ENCODE results near the gene LIX1. TPM values are rescaled to one million over a fixed set of nuclear protein-coding genes. Genes with fewer than 3 reads are reported as not detected.

The LIX1 gene
- total and polyA plus RNA-seq, 2 of the 13 experiments (the other 11 are each of a cell fraction or from before 2014, with no cell fraction given), result not detected

- TF ChIP-seq ZNF253 (CRISPR knock-in tag; IDR thresholded peaks at IDR 0.05; ENCODE audit: borderline replicate concordance), result peak; percentile 73; the same call in 1 of the 2 replicates
- peak; percentile 91; the same call in 1 of the 2 replicates for TF ChIP-seq LBX2 (CRISPR knock-in tag; IDR thresholded peaks at IDR 0.05; ENCODE audit: borderline replicate concordance)
- TF ChIP-seq ZNF597 (CRISPR knock-in tag; IDR thresholded peaks at IDR 0.05), result no peak
- peak; percentile 84 for TF ChIP-seq MTF1 (CRISPR knock-in tag; IDR thresholded peaks at IDR 0.05)
- TF ChIP-seq POLR2G (IDR thresholded peaks at IDR 0.05; ENCODE audit: low read depth, low read length), result peak; percentile 79
- no peak for TF ChIP-seq SYNCRIP (IDR thresholded peaks at IDR 0.05; ENCODE audit: insufficient read depth, low read depth, low read length)
- 0 out of 2 replicates have a peak, but pooled peaks have one; percentile 63 for TF ChIP-seq ZSCAN30 (CRISPR knock-in tag; IDR thresholded peaks at IDR 0.05)
- TF ChIP-seq ZNF709 (CRISPR knock-in tag; IDR thresholded peaks at IDR 0.05), result peak; percentile 63; the same call in 1 of the 2 replicates
- peak; percentile 85 for TF ChIP-seq ZNF329 (CRISPR knock-in tag; IDR thresholded peaks at IDR 0.05; ENCODE audit: low read depth)
- no peak; the same call in 1 of the 2 replicates for TF ChIP-seq PATZ1 (CRISPR knock-in tag; IDR thresholded peaks at IDR 0.05)
- TF ChIP-seq REL (CRISPR knock-in tag; conservative IDR thresholded peaks at IDR 0.05), result 0 out of 2 replicates have a peak, but pooled peaks have one; percentile 50
- peak; percentile 68; the same call in 1 of the 2 replicates for TF ChIP-seq AKNA (CRISPR knock-in tag; IDR thresholded peaks at IDR 0.05; ENCODE audit: borderline replicate concordance)
- no peak for TF ChIP-seq FOXP1 (IDR thresholded peaks at IDR 0.05)
- TF ChIP-seq FOXP1 (CRISPR knock-in tag; IDR thresholded peaks at IDR 0.05), result no peak
- TF ChIP-seq MATR3 (CRISPR knock-in tag; IDR thresholded peaks at IDR 0.05), result no peak
- 0 out of 2 replicates have a peak, but pooled peaks have one; percentile 12 for TF ChIP-seq GFI1 (CRISPR knock-in tag; IDR thresholded peaks at IDR 0.05; ENCODE audit: borderline replicate concordance)
- TF ChIP-seq ZNF362 (CRISPR knock-in tag; IDR thresholded peaks at IDR 0.05; ENCODE audit: borderline replicate concordance), result no peak
- peak; percentile 84 for TF ChIP-seq TAF1 (CRISPR knock-in tag; IDR thresholded peaks at IDR 0.05)
- TF ChIP-seq IRX3 (CRISPR knock-in tag; IDR thresholded peaks at IDR 0.05; ENCODE audit: borderline replicate concordance, low read depth), result 0 out of 2 replicates have a peak, but pooled peaks have one; percentile 76
Measured at GRCh38 chr5:97183100-97183929, 40.9 kb upstream of the LIX1 start, which contains the start of gene RIOK2 (continued).
